Measurements from ENCODE around the gene TFCP2L1.

- TF ChIP-seq CTCF (IDR thresholded peaks at IDR 0.05), result no peak
- TF ChIP-seq POLR2A (IDR thresholded peaks at IDR 0.05), result no peak
Measured at GRCh38 chr2:121220995-121221394, 64.0 kb downstream of the TFCP2L1 start.
